ENCODE results near the gene DCAF6. TPM values are rescaled to one million over a fixed set of nuclear protein-coding genes. Genes with fewer than 3 reads are reported as not detected.

Gene DCAF6
- total and polyA plus RNA-seq, 4 donors, result 19.7 to 120 (median 28.2) TPM

DNA sequence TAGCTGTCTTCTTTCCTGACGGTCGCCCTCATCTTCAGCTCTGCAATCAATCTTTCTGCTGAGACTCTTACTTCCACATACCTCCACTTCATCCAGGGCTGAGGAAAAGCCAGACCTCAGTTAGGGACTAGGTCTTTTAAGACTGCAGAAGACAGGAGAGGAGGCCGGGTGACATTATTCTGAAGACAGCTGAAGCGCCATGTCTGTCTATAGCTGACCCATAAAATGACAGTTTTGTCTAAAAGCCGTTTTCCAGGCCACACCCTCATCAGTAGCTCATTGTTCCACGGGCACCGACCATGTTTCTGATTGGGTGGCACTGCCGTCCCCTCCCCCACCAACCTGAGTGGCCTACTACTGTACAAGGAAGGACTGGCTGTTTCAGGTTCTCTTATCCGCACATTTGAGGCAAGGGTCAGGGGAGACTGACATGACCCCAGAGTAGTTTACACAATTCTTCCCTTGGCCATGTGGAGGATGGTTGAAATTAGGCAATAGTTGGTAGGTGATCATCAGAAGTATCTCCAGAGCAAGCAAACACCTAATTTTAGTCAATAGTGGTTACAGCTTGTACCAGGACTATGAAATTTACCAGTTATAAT is 22.5 kb upstream of the DCAF6 start, which contains the start of gene ADCY10:
Gene ADCY10 (minus strand): TSS at position 240 of the 602 bp plus-strand sequence. CDS start 8,994 bp downstream, outside the sequence.
- H3K9me3 ChIP-seq (ENCODE audit: control insufficient read depth in 4 of 4, insufficient read depth in 3 of 4, low read length in 3 of 4), result no peaks in the 10 kb centered on the region
- 91 to 95% methylated on average over 9 of the region's 9 CpGs for WGBS, 2 donors
- ATAC-seq (ENCODE audit: insufficient read depth, low FRiP score) (no peak), DNase-seq (no peak)
- H3K36me3 ChIP-seq (ENCODE audit: control insufficient read depth in 4 of 4, insufficient read depth in 4 of 4, low read length in 4 of 4), result peaks cover 2 to 11% (median 5%) of the 10 kb centered on the region in 4 donors
- no peak within 1 kb of the TSS for H3K4me3 ChIP-seq
- H3K27ac ChIP-seq (ENCODE audit: low read depth in 1 of 2, low read length in 1 of 2), result no peak within 1 kb of the TSS
- H3K9ac ChIP-seq (ENCODE audit: insufficient read depth in 1 of 2, low read length in 2 of 2), result no peak within 1 kb of the TSS
- H3K4me1 ChIP-seq (ENCODE audit: control insufficient read depth in 5 of 5, insufficient read depth in 5 of 5, low read length in 5 of 5), result peaks cover 0 to 5% (median 0%) of the 10 kb centered on the region in 5 donors
- H3K27me3 ChIP-seq (ENCODE audit: control insufficient read depth in 3 of 3, insufficient read depth in 3 of 3, low read length in 2 of 3), result no peaks in the 10 kb centered on the region
- TF ChIP-seq, protein P1, sequence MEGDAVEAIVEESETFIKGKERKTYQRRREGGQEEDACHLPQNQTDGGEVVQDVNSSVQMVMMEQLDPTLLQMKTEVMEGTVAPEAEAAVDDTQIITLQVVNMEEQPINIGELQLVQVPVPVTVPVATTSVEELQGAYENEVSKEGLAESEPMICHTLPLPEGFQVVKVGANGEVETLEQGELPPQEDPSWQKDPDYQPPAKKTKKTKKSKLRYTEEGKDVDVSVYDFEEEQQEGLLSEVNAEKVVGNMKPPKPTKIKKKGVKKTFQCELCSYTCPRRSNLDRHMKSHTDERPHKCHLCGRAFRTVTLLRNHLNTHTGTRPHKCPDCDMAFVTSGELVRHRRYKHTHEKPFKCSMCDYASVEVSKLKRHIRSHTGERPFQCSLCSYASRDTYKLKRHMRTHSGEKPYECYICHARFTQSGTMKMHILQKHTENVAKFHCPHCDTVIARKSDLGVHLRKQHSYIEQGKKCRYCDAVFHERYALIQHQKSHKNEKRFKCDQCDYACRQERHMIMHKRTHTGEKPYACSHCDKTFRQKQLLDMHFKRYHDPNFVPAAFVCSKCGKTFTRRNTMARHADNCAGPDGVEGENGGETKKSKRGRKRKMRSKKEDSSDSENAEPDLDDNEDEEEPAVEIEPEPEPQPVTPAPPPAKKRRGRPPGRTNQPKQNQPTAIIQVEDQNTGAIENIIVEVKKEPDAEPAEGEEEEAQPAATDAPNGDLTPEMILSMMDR (IDR thresholded peaks at IDR 0.05; ENCODE audit: control extremely low read depth, extremely low read depth), result no peak

DNA sequence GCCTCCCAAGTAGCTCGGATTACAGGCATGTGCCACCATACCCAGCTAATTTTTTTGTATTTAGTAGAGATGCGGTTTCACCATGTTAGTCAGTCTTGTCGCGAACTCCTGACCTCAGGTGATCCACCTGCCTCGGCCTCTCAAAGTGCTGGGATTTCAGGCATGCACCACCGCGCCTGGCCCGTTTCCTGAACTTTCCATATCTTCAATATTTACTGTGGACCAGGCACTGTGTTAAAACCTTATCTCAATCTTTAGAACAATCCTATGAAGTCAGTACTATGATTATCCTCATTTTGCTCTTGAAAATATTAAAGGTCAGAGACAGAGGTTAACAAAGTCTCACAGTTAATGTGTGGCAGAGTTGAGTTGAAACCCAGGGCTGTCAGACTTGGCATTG is 20.9 kb upstream of the DCAF6 start:
- ATAC-seq (ENCODE audit: insufficient read depth, low FRiP score) (no peak), DNase-seq (no peak)
- no peaks in the 10 kb centered on the region for H3K27me3 ChIP-seq (ENCODE audit: control insufficient read depth in 3 of 3, insufficient read depth in 3 of 3, low read length in 2 of 3)
- no peak overlapping the region for H3K9ac ChIP-seq (ENCODE audit: insufficient read depth in 1 of 2, low read length in 2 of 2)
- H3K36me3 ChIP-seq (ENCODE audit: control insufficient read depth in 4 of 4, insufficient read depth in 4 of 4, low read length in 4 of 4), result peaks cover 2 to 11% (median 5%) of the 10 kb centered on the region in 4 donors
- no peak overlapping the region for H3K27ac ChIP-seq (ENCODE audit: low read depth in 1 of 2, low read length in 1 of 2)
- WGBS, 2 donors, result 96% methylated on average over 8 of the region's 8 CpGs
- no peaks in the 10 kb centered on the region for H3K9me3 ChIP-seq (ENCODE audit: control insufficient read depth in 4 of 4, insufficient read depth in 3 of 4, low read length in 3 of 4)
- H3K4me1 ChIP-seq (ENCODE audit: control insufficient read depth in 5 of 5, insufficient read depth in 5 of 5, low read length in 5 of 5), result peaks cover 0 to 3% (median 0%) of the 10 kb centered on the region in 5 donors
- TF ChIP-seq, protein P1 (IDR thresholded peaks at IDR 0.05; ENCODE audit: control extremely low read depth, extremely low read depth), result no peak
- no peak overlapping the region for H3K4me3 ChIP-seq

DNA sequence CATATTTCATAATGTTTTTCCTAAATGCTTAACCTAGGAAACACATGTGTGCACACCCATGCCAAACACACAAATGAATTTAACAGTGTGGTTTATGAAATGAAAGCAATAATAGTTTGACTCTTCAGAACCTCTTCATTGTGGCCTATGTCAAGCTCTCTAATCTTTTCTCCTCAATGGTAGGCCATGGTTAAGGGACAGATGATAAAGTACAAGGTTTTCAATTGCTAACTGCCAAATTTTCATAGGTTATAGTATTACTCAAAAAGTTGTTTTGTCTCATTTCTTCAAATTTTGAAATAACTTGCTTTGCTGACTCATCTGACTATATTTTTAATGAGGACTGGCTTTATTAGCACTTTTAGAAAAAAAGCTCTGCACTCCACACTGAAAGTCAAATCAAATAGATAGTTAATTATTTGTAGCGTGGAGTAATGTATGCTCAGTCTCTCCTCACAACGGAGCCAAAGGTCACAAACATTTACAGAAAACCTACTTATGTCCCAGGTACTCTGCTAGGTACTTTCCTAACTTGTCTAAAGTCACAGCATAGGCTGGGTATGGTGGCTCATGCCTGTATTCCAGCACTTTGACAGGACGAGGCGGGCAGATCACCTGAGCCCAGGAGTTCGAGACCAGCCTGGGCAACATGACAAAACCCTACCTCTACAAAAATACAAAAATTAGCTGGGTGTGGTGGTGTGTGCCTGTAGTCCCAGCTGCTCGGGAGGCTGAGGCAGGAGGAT is 19.5 kb upstream of the DCAF6 start:
- Histone ChIP-seq H3K27ac (ENCODE audit: low read depth in 1 of 2, low read length in 1 of 2) (no peak overlapping the region), H3K27me3 (ENCODE audit: control insufficient read depth in 3 of 3, insufficient read depth in 3 of 3, low read length in 2 of 3) (no peaks in the 10 kb centered on the region), H3K36me3 (ENCODE audit: control insufficient read depth in 4 of 4, insufficient read depth in 4 of 4, low read length in 4 of 4) (peaks cover 2 to 11% (median 5%) of the 10 kb centered on the region in 4 donors), H3K9me3 (ENCODE audit: control insufficient read depth in 4 of 4, insufficient read depth in 3 of 4, low read length in 3 of 4) (no peaks in the 10 kb centered on the region), H3K4me3 (no peak overlapping the region), H3K4me1 (ENCODE audit: control insufficient read depth in 5 of 5, insufficient read depth in 5 of 5, low read length in 5 of 5) (peaks cover 0 to 4% (median 0%) of the 10 kb centered on the region in 5 donors), H3K9ac (ENCODE audit: insufficient read depth in 1 of 2, low read length in 2 of 2) (no peak overlapping the region)
- ATAC-seq (ENCODE audit: insufficient read depth, low FRiP score) (no peak), DNase-seq (no peak)
- TF ChIP-seq, protein P1 (IDR thresholded peaks at IDR 0.05; ENCODE audit: control extremely low read depth, extremely low read depth), result no peak
- 92 to 94% methylated on average over 6 of the region's 6 CpGs for WGBS, 2 donors

Data from lung (tissue), 12 donors.